GM18498 (cell line): ENCODE data around the gene USP2.

ENCODE experiments used
- ATAC-seq: cut with Tn5 transposase; IDR thresholded peaks from one replicate; pipeline ENCODE4 v1.9.1; 2021; ENCODE audit warnings: mild to moderate bottlenecking, moderate library complexity; ENCODE audit not compliant: unreplicated experiment

USP2 gene

DNA sequence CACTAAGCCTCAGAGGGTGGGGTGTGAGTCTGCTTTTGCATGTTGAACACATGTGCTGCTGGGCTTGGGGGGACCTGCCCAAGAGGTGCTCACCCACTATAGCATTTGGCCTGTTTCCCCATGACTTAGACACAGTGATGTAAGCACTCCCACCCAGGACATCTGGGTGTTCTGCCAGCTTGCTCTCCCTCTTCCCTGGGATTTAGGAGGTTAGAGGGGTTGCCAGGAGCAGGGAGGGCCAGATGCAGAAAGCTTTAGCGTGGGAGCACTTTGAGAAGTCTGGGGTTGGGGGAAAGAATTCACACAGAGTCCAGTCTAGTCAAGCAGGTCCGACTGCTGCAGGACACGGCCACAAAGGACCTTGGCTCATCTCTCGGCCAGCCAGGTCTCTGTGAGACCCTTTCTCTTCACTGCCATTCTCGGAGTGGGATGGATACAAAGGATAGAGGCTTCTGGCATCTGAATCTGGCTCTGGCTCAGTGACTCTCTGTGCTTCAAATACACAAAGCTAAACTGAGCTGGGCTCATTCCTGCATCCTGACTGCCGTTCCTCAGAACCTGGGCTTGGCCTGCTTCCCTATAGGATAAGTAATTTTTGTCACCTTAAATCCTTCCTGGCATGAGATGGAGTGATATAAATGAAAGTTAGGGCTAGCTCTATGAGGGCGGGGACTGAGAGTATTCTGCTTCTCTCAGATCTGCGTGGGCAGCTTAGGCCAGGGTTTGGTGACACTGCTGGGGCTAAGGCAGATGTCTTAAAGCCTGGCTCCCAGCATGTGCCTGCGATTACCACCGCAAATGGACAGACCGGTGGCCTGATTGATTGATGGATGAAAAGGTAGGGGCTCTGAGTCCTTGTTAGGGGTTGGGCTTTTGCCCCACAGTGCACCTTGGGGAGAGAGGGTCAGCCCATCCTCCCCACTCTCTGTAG is 14.5 kb downstream of the USP2 start:
- ATAC-seq: no peak

DNA sequence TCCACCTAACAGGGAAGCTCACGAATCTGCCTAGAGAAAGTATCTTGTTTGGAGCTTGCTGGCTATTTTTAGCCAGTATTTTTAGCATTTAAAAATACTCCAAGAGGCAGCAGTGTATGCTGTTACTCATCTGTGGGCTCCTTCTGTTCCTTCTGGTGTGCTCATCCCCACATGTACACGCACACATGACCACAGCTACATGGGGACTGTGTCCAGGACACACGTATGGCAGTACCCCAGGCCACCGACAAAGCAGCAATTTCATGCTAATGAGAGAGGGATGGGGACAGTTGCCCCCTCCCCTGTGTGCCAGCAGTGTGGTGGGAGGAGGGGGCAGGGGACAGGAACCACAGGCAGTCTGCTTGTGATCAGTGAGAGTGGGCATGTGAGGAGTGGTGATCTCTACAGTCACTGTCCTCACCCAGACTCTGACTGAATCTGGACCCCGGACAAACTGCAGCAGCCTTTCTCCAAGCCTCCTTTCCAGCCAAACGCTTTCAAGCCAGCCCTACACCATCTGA is 16.4 kb downstream of the USP2 start:
- ATAC-seq: no peak

DNA sequence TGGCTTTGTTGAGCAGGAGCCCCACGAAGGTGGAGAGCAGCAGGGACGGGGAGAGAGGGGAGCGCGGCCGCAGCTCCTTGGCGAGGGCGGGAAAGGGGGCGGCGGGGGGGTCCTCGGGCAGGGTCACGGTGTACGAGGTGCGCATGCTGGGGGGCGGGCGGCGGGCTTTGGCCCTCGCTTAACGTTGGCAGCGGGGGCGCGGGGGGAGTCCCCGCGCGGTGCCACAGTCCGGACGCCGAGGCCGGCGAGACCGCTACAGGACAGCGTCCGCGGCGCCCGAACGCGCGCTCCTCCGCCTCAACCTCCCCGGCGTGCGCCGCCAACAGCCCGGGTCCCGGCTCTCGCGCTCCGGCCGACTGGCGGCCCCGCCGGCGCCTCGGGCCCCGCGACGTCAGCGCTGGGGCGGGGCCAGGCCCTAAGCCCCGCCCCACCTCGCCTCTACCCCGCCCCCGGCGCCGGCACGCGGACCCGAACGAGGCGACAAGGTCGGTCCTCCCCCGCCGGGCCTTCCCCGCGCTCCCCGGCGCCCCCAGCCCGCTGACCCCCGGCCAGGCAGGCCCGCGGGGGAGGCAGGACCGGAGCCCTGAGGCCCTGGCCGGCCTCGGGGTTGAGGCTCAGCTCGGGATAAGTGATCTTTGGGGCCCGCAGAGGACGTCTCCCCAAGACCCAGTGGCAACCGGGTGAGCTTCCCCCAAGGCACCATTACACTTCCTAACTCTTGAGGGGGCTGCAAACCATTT is 17.5 kb downstream of the USP2 start:
- no peak for ATAC-seq

DNA sequence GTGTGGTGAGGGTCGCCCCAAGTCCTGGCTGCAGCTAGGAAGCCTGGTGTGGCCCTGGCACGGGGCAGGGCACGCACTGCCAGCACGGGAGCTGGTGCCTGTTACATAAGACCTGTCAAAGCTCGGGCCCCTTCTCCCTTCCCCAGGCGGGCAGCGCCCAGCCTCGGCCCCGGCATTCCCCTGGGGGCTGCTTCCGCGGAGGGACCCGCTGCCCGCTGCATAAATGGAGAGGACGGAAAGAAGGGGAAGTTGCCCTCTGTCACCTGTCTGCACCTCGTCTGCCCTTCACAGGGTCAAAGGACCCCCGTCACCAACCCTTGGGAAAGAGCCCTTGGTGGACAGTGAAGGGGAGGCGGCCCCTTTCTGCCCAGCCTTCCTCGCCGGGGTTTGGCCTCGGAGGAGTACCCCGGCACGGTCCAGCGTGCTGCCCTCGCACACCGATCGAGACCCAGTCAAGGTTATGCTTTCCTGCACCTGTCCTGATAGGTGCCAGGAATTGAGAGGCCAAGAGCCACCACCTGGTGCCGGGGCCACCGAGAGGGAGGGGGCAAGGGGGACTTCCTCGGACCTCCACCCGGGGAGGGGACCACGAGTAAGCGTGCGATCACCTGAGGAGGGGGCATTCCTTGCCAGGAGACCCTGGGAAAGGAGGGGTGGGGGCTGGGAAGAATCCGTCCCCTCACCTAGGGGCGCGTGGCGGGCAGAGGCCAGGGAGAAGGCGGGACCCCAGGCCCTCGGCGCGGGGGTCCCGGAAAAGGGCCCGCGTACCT is 18.2 kb downstream of the USP2 start:
- no peak for ATAC-seq

DNA sequence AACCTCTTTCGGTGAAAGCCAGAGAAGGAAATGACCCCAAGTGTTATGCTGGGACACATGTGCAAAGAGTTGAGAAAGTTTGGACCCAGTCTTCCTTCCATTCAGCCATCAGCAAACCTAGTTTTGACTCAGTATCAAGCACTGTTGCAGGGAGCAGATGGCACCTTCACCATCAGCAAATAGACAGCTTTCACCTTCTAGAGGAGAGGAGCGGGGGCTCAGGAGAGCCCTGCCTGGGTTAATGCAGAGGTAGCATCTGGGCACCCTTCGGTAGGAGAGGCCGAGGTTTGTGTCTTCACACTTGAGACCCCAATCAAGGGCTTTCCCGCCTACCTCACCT is 18.8 kb downstream of the USP2 start:
- no peak for ATAC-seq

DNA sequence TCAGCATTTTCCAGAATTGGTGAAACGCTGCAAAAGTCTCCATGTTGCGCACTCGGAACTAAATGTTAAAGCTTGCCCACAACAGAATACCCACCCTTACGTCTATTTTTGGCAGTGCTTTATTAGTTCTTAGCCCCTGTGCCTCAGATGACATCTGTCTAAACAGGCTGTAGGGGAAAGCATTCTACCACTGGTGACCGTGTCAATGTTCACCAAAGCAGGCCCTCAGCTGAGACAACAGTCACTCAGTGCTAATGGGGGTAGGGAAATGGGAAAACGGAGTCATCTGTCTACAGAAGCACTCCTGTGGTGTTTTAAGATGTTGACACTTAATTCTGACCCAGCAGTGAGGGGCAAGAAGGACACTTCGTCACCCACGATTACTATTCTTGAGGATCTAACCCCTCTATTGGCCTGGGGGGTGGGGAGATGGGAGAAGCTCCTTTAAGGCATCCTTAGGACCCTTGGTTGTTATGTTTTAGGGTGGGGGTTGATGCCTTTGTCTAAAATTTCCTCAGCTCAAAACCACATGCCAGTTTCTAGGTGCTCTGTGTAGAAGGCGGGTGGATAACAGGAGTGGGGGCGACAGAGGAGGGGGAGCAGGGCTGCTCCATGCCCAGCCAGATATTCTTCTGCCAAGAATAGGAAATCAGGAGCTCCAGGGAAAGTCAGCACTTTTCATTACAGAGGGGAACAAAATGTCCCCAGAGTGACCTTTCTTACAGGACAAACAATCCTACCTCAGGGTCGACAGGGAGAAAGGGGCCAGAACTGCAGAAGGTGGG is 19.4 kb downstream of the USP2 start:
- no peak for ATAC-seq

DNA sequence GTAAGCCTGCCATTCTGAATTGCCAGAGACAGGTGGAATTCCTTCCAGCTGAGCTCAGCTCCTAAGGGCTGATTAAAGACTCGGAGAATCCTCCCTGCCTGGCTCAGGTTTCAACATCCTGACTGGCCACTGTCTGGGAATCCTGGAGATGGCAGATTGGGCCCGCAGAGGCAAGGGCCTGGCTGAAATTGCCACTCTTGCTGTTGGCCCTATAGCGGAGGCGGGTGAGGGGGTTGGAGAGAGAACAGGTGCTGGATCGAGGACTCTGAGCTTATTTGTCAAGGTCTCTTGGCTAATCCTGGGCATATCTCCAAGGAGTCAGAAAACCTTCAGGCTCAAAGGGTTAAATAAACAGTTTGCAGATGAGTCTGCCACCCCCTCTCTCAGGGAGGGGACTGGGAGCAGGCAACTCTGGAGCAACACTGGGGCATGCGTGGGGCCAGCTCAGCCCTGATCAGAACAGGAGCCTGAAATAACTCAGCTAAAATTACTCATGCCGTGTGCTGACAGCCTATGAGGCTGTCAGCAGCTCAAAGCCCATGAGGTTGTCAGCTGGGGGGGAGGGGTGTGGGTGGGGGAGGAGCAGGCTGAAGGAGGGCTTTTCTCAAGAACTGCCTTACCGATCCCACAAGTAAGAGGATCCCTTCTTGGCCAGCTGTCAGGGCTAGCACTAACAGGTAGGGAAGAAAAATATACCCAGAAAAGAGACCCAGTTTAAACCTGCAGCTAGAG is 20.3 kb downstream of the USP2 start:
- no peak for ATAC-seq

DNA sequence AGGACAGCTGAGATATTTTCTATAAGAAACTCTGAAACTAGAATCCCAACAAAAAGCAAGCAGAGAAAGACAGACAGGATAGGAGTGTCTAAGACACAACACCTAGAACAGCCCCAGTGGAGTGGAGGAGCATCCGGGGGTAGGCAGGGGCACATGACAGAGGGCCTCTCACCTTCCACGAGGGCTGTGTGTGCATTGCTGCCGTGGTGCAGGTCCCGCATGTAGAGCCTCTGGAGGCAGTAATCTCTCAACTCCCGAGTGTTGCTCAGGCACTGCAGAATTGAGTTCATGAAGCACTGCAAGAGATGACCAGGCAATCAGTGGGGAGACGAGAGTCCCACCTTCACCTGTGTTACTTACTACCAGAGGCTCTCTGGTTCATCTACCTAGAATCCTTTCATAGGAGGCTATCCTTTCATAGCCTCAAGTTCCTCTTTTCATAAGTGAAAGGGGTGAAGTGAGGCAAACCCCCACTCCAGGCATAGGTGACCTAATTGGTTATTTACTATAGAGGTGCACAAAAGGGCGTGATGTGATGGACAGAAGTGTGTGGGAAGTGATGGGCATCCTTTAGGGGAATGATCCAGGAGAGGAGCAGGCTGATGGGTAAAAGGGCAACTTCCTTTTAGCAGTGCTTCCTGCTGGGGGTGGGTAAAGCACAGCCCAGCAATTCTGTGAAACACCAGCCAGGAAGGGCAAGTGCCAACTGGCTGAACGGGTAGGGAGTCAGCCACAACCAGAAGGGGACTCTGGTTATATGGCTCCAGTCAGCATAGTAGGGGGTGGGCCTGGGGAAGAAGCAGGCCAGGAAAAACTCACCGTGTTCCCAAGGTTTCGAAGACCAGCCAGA is 21.9 kb downstream of the USP2 start:
- no peak for ATAC-seq

DNA sequence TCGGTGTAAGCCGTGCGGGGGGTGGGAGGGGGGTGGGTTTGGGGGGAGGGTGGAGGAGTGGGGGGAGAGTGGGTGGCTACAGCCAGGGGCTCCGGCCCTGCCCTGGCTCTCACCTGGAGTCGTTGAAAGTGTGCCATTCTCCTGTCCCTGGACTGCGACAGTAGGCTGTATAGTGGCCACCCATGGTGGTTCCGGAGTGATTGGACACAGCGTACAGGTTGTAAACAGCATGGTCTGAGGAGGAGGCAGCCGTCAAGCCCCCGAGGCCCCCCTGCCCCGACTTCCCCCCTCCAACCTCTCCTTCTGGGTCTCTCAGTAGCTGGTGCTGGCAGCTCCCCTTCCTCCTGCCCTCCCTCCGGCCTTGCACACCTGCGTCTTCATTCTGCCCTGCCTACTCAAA is 24.4 kb downstream of the USP2 start:
- no peak for ATAC-seq

DNA sequence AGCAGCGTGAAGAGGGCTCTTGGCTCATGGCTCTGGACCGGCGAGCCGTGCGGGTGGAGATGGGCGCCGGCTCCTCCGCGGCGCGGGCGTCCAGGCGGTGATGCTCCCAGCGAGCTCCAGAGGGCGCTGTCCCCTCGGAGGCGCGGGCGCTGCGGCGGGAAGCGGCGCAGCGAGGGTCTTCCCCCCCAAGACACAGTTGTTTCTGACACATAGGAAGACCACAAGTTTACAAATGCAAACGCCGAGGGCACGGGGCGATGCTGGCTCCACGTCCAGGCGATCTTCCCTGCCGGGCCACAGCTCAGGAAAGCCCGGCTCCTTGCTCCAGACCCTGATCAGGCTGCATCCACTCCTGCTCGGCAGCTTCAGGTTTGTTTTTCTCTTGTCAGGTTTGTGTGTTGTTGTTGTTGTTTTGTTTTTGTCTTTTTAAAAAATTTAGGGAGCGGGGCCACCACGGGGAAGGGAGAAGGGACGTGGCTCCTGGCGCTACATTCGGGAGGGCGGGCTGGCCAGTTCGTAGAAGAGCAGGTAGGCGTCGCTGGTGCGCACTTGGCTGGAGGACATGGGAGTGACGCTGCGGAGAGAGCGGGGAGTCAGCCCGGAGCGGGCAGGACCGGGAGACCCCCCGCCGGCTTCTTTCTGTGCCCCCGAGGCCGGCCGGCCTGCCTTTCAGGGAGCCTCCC is 25.0 kb downstream of the USP2 start:
- peak; percentile 70 for ATAC-seq

DNA sequence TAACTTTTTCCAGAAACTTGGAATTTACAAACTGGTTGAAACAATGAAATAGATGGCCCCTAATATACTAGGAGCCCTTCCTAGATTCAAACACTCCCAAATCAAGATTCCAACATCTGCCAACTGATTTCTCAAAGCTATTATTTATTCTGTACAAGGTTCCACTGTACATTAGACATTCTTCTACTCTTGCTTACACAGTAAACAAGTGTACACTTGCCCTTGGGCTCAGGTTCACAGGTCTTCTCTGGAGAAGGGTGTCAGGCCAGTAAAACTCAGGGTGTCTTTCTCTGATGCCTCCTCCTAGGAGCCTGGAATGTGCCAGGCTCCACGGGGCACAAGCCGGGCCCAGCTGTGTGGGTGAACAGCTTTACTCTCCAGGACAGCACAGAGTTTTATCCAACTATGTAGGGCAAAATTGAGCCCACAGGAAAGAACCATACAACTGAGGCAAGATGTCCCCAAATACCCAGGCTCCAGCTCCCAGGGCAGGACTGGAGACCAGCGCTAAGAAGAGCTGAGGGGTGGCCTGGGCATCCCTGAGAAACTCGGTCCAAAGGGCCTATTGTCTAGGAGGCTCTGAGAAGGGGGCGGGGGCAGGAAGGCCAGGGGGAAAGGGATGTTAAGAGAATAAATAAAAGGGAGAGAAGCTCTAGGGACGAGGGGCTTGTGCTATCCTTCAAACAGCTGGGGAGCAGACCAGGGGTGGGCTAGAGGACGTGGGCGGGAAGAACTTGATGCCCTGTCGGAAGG is 26.2 kb downstream of the USP2 start:
- no peak for ATAC-seq

DNA sequence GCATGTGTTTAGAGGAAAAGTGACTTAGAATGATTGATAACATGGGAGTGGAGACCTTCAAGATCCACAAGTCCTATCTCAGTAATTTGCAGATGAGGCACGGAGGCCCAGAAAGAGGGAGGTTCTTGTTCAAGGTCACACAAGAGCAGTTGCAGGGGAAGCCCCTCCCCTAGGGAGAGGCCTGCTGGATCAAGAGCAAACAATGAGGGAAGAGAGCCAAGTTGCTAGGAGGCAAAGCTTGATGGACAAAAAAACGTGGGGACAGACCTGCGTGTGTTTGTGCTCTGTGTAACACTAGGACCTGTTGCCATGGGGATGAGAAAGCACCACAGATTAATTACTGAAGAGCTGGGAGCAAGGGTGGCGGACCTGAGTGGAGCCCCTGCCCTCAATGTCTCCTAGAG is 28.6 kb downstream of the USP2 start:
- ATAC-seq: no peak

DNA sequence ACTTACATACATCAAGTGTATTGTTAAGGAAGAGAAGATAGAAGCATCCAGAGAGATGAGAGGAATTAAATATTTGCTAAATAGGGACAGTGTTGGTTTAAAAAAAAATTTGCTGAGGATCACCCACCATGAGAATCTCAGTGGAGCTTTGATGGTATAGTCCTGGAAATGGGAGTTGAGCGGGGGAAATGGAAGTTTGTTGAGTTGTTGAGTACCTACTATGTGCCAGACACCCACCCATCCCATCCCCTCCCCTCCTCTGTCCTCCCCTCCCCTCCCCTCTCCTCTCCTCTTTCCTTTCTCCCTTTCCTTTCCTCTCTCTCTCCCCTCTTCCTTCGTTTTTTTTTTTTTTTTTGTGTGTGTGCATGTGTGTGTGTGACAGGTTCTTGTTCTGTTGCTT is 30.3 kb downstream of the USP2 start:
- ATAC-seq: no peak

DNA sequence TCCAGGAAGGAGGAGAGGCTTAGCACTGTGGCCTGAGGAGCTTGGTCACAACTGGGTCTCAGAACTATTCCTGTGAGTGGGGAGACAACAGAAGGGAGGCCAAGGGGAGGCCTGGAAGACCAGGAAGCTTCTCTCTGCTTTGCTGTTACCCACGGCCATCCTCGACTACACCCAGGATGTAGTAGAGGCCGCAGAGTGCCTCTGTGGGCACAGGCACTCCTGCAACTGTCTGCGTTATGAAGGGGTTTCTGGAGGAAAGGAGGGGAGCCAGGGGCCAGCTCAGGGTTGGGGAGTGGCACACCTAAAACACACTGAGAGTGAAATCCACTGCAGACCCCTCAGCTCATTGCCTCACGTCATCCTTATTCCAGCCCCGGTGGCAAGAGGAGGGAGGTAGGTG is 31.2 kb downstream of the USP2 start:
- ATAC-seq: no peak

DNA sequence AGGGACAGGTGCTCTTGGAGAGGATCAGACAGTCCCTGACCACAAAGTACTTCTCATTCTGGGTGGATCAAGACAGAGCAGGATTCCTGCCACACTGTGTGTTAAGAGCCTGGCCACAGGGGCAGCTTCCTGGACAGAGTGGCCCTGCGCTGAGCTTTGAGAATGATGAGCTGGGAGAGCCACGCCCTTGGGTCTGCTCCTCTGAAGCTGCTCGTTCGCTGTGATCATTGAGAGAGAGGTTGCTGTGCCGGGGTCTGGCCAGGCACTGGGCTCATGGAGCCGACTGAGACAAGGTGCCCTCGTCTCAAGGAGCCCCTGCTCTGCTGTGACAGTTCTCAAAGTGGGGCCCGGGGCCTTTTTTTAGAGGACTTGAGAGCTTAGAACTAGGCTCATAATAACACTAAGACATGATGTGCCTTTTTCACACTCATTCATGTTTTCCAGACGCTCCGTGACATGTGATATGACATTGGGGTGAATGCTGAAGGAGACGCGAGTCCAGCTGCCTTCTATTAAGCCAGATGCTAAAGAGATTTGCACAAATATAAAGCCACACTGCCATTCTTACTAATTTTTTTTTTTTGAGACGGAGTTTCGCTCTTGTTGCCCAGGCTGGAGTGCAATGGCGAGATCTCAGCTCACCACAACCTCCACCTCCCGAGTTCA is 33.4 kb downstream of the USP2 start:
- no peak for ATAC-seq

DNA sequence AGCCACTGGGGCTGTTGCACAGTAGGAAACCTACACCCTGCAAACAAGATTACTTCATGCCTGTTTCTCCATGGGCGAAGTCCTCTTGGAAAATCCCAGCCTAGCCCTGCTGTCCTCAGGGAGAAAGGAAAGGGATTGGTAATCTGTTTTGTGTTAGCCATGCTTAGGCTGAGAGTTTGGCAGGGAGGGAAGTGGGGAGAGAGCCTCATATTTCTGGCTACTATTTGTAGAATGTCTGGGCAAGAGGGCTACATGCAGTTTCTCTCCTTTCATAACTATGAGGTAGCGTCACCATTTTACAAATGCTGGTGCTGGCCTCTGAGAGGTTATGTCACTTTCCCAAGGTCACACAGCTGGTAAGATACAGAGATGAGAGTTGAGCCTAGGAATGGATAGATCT is 34.2 kb downstream of the USP2 start:
- ATAC-seq: no peak

DNA sequence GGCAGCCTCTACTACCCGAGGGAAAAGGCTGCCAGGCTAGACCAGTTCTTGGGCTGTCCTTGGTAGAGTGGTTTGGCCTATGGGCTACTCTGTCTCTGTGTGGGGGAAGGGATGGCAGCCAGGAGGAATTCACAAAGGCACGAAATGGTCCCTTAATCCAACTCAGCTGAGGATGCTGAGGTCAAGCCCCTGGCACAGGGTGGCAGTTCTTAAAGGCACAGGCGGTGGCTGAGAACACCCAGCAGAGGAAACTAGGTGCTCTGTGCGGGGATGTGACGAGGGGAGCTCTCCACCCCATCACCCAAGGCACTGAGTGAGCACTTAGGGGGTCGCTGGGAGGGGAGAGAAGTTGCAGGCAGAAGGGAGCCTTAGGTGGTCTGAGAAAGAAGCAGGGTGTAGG is 34.9 kb downstream of the USP2 start, which contains the start of gene MFRP:
Gene MFRP (minus strand): TSS at position 101 of the 400 bp plus-strand sequence. CDS start 192 bp downstream, outside the sequence.
- ATAC-seq: no peak
